K562 (cell line): ENCODE measurements around the gene TUBB4B. TPM values are rescaled to one million over a fixed set of nuclear protein-coding genes. Genes with fewer than 3 reads are reported as not detected.

Experiments used
- ARID2 ChIP-seq: fragments of 450-650 bp; IDR thresholded peaks from 2 replicates; pipeline ENCODE4 v1.6.1; 2017; ENCODE audit warnings: antibody characterized with exemption, mild to moderate bottlenecking
- ETV1 ChIP-seq: fragments of 450-650 bp; conservative IDR thresholded peaks from 2 replicates; pipeline ENCODE4 v1.6.1; 2016; ENCODE audit warnings: missing genetic modification characterization, control low read depth, low read depth, missing compliant biosample characterization
- GABPB1 ChIP-seq: sonication (generic); formaldehyde crosslinking; IDR thresholded peaks from 2 replicates; pipeline ENCODE4 v1.8.0; 2022; ENCODE audit warnings: mild to moderate bottlenecking, missing genetic modification reagents
- PTBP1 ChIP-seq: fragments of 200-400 bp; formaldehyde crosslinking; IDR thresholded peaks from 2 replicates; pipeline ENCODE4 v1.6.1; 2017; ENCODE audit warnings: low read depth, low read length
- SP1 ChIP-seq: sonication (generic); formaldehyde crosslinking; IDR thresholded peaks from 2 replicates; pipeline ENCODE4 v1.8.1; 2022; ENCODE audit warnings: mild to moderate bottlenecking, missing genetic modification reagents
- TFAP4 ChIP-seq: sonication (generic); formaldehyde crosslinking; IDR thresholded peaks from 2 replicates; pipeline ENCODE4 v1.8.0; 2022; ENCODE audit warnings: missing genetic modification reagents, mild to moderate bottlenecking, moderate library complexity, borderline replicate concordance
- U2AF2 ChIP-seq: fragments of 200-400 bp; formaldehyde crosslinking; optimal IDR thresholded peaks from 2 replicates; pipeline ENCODE3; 2017; ENCODE audit warnings: low read depth, mild to moderate bottlenecking, low read length
- ZFP36 ChIP-seq: fragments of 150-350 bp; IDR thresholded peaks from 2 replicates; pipeline ENCODE4 v1.6.1; 2018; ENCODE audit warnings: low read length, low read depth; ENCODE audit not compliant: partially characterized antibody
- polyA plus RNA-seq, 8 experiments: library from polyadenylated mRNA; depleted of rRNA in 4 of 8; stranded (reverse) in 5 of 8; unstranded in 3 of 8; fragments of >200 nt; fragmentation: Nextera tagmentation in 2 of 8; fragmentation: Illumina TruSeq in 1 of 8; extraction: Ambion mirVana in 2 of 8; extraction: Trizol in 1 of 8; gene quantifications; 2 replicates each; pipeline versions ENCODE4 v1.2.1 to v1.2.3, GENCODE V29; 2011 to 2014; ENCODE audit warnings: inconsistent platforms in 1 of 8, missing spikeins in 1 of 8
- total RNA-seq, 7 experiments: library from RNA; depleted of rRNA in 6 of 7; stranded (reverse); fragments of >200 nt in 6 of 7; fragmentation: Illumina TruSeq in 2 of 7; extraction: Trizol in 2 of 7; gene quantifications; 2 replicates each; pipeline versions ENCODE4 v1.2.1 to v1.2.3, GENCODE V29; 2011 to 2021; ENCODE audit warnings: low replicate concordance in 1 of 7
- TF ChIP-seq, protein P1 (sequence below): fragments of 450-650 bp; IDR thresholded peaks from 2 replicates; pipeline ENCODE4 v1.7.1; 2018; ENCODE audit warnings: mild to moderate bottlenecking, low read depth; ENCODE audit not compliant: partially characterized antibody
- TF ChIP-seq, protein P2 (sequence below): fragments of 250-450 bp; sonication (Bioruptor Pico); IDR thresholded peaks from 2 replicates; pipeline ENCODE4 v1.5.0; 2021; ENCODE audit warnings: mild to moderate bottlenecking, borderline replicate concordance
- TF ChIP-seq, protein P3 (sequence below): fragments of 450-650 bp; formaldehyde crosslinking; IDR thresholded peaks from 2 replicates; pipeline ENCODE4 v1.4.0; 2022; ENCODE audit warnings: mild to moderate bottlenecking, moderate library complexity
- TF ChIP-seq, protein P4 (sequence below): fragments of 250-450 bp; sonication (Bioruptor Pico); IDR thresholded peaks from 2 replicates; pipeline ENCODE4 v1.5.0; 2020; ENCODE audit warnings: mild to moderate bottlenecking
- TF ChIP-seq, protein P5 (sequence below): sonication (generic); formaldehyde crosslinking; IDR thresholded peaks from 2 replicates; pipeline ENCODE4 v1.8.1; 2023; ENCODE audit warnings: mild to moderate bottlenecking, missing genetic modification reagents

Gene TUBB4B
- total and polyA plus RNA-seq, 9 of the 15 experiments (the other 6 are each of a cell fraction or from before 2014, with no cell fraction given): 24.1 to 443 (median 268) TPM

DNA sequence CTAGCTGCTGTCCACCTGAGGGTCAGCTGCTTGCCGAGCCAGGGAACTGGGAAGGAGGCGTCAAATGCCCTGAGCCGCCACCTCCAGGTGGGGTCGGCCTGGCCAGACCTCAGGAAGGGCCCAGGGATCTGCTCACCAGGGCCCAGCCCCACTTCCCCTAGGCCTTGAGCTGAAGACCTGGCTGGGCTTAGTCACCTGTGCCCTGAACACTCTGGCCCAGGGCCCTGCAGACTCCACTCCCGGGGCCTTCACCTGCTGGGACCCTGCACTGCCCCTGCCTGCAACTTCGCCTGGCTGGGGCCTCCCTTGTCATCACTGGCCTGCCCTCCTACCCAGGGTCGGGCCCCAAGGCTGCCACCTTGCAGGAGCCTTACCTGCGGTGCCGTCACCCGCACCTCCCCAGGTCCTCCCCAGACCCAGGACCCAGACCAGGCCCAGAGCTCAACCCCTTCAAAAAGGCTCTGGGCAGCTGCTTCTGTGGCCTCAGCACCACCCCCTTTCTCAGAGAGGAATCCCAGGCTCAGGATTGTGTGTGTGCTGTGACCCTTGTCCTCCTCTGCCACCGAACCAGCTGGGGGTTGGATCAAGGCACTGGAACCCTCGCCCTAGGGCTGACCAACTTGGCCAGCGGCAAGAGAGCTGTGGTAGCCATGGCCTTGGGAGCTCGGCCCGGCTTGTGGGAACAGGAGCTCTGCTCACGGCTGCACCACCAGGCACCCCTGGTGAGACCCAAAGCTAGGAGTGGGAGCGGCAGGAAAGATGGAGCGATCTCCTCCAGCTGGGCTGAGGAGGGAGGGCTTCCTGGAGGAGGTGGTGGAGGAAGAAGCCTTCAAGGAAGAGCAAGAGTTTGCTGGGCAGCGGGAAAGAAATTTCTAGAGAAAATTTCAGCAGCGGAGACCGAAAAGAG is 12.9 kb downstream of the TUBB4B start (continued):
- TF ChIP-seq, protein P1, sequence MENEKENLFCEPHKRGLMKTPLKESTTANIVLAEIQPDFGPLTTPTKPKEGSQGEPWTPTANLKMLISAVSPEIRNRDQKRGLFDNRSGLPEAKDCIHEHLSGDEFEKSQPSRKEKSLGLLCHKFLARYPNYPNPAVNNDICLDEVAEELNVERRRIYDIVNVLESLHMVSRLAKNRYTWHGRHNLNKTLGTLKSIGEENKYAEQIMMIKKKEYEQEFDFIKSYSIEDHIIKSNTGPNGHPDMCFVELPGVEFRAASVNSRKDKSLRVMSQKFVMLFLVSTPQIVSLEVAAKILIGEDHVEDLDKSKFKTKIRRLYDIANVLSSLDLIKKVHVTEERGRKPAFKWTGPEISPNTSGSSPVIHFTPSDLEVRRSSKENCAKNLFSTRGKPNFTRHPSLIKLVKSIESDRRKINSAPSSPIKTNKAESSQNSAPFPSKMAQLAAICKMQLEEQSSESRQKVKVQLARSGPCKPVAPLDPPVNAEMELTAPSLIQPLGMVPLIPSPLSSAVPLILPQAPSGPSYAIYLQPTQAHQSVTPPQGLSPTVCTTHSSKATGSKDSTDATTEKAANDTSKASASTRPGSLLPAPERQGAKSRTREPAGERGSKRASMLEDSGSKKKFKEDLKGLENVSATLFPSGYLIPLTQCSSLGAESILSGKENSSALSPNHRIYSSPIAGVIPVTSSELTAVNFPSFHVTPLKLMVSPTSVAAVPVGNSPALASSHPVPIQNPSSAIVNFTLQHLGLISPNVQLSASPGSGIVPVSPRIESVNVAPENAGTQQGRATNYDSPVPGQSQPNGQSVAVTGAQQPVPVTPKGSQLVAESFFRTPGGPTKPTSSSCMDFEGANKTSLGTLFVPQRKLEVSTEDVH: no peak
- TF ChIP-seq GABPB1 (CRISPR knock-in tag): peak; percentile 19; the same call in 1 of the 2 replicates
- TF ChIP-seq TFAP4 (CRISPR knock-in tag): peak; percentile 69; the same call in 1 of the 2 replicates
- peak; percentile 99 for TF ChIP-seq ZFP36
- TF ChIP-seq ARID2: no peak
- TF ChIP-seq, protein P2, sequence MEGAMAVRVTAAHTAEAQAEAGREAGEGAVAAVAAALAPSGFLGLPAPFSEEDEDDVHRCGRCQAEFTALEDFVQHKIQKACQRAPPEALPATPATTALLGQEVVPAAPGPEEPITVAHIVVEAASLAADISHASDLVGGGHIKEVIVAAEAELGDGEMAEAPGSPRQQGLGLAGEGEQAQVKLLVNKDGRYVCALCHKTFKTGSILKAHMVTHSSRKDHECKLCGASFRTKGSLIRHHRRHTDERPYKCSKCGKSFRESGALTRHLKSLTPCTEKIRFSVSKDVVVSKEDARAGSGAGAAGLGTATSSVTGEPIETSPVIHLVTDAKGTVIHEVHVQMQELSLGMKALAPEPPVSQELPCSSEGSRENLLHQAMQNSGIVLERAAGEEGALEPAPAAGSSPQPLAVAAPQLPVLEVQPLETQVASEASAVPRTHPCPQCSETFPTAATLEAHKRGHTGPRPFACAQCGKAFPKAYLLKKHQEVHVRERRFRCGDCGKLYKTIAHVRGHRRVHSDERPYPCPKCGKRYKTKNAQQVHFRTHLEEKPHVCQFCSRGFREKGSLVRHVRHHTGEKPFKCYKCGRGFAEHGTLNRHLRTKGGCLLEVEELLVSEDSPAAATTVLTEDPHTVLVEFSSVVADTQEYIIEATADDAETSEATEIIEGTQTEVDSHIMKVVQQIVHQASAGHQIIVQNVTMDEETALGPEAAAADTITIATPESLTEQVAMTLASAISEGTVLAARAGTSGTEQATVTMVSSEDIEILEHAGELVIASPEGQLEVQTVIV (CRISPR knock-in tag): no peak
- TF ChIP-seq PTBP1: 0 out of 2 replicates have a peak, but pooled peaks have one; percentile 72
- TF ChIP-seq SP1 (CRISPR knock-in tag): 0 out of 2 replicates have a peak, but pooled peaks have one; percentile 51
- TF ChIP-seq ETV1 (tag): 0 out of 2 replicates have a peak, but pooled peaks have one; percentile 19
- TF ChIP-seq, protein P3, sequence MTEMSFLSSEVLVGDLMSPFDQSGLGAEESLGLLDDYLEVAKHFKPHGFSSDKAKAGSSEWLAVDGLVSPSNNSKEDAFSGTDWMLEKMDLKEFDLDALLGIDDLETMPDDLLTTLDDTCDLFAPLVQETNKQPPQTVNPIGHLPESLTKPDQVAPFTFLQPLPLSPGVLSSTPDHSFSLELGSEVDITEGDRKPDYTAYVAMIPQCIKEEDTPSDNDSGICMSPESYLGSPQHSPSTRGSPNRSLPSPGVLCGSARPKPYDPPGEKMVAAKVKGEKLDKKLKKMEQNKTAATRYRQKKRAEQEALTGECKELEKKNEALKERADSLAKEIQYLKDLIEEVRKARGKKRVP (CRISPR knock-in tag): no peak
- TF ChIP-seq, protein P4, sequence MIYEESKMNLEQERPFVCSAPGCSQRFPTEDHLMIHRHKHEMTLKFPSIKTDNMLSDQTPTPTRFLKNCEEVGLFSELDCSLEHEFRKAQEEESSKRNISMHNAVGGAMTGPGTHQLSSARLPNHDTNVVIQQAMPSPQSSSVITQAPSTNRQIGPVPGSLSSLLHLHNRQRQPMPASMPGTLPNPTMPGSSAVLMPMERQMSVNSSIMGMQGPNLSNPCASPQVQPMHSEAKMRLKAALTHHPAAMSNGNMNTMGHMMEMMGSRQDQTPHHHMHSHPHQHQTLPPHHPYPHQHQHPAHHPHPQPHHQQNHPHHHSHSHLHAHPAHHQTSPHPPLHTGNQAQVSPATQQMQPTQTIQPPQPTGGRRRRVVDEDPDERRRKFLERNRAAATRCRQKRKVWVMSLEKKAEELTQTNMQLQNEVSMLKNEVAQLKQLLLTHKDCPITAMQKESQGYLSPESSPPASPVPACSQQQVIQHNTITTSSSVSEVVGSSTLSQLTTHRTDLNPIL (CRISPR knock-in tag): no peak
- TF ChIP-seq U2AF2: no peak
- TF ChIP-seq, protein P5, sequence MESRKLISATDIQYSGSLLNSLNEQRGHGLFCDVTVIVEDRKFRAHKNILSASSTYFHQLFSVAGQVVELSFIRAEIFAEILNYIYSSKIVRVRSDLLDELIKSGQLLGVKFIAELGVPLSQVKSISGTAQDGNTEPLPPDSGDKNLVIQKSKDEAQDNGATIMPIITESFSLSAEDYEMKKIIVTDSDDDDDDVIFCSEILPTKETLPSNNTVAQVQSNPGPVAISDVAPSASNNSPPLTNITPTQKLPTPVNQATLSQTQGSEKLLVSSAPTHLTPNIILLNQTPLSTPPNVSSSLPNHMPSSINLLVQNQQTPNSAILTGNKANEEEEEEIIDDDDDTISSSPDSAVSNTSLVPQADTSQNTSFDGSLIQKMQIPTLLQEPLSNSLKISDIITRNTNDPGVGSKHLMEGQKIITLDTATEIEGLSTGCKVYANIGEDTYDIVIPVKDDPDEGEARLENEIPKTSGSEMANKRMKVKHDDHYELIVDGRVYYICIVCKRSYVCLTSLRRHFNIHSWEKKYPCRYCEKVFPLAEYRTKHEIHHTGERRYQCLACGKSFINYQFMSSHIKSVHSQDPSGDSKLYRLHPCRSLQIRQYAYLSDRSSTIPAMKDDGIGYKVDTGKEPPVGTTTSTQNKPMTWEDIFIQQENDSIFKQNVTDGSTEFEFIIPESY (CRISPR knock-in tag): peak; percentile 81
